H9 (cell line): ENCODE data around the gene ODF4. TPM values are rescaled to one million over a fixed set of nuclear protein-coding genes. Genes with fewer than 3 reads are reported as not detected.

Experiments used
- DNase-seq: peaks from one replicate; pipeline ENCODE4 v3.0.0-alpha.2; 2017
- H2AFZ ChIP-seq: one replicate; pipeline ENCODE4 v1.6.1; 2013; ENCODE audit warnings: mild to moderate bottlenecking, low read length, control low read depth, moderate library complexity
- H2AK5ac ChIP-seq: 2 replicates; pipeline ENCODE4 v1.6.1; 2013; ENCODE audit warnings: low read length, control low read depth, mixed read lengths; ENCODE audit not compliant: insufficient read length
- H2BK120ac ChIP-seq: one replicate; pipeline ENCODE4 v1.6.1; 2013; ENCODE audit warnings: low read depth, mild to moderate bottlenecking, low read length, control low read depth, inconsistent platforms; ENCODE audit not compliant: poor library complexity, severe bottlenecking
- H2BK12ac ChIP-seq: 2 replicates; pipeline ENCODE4 v1.6.1; 2013; ENCODE audit warnings: low read length, control low read depth, mixed read lengths, low read depth; ENCODE audit not compliant: insufficient read length
- H2BK15ac ChIP-seq: 2 replicates; pipeline ENCODE4 v1.6.1; 2013; ENCODE audit warnings: low read depth, low read length, control low read depth
- H2BK20ac ChIP-seq: one replicate; pipeline ENCODE4 v1.6.1; 2013; ENCODE audit warnings: low read depth, mild to moderate bottlenecking, low read length, control low read depth, inconsistent platforms; ENCODE audit not compliant: poor library complexity, severe bottlenecking
- H2BK5ac ChIP-seq: 2 replicates; pipeline ENCODE4 v1.6.1; 2013; ENCODE audit warnings: low read length, control low read depth, mixed read lengths; ENCODE audit not compliant: insufficient read length
- H3K14ac ChIP-seq: 2 replicates; pipeline ENCODE4 v1.6.1; 2013; ENCODE audit warnings: low read length, control low read depth; ENCODE audit not compliant: insufficient read depth
- H3K18ac ChIP-seq: 2 replicates; pipeline ENCODE4 v1.6.1; 2013; ENCODE audit warnings: low read depth, mild to moderate bottlenecking, mixed read lengths, low read length, control low read depth; ENCODE audit not compliant: insufficient read length
- H3K23ac ChIP-seq: 2 replicates; pipeline ENCODE4 v1.6.1; 2013; ENCODE audit warnings: low read length, control low read depth, mixed read lengths, low read depth; ENCODE audit not compliant: insufficient read length
- H3K23me2 ChIP-seq: 2 replicates; pipeline ENCODE4 v1.6.1; 2013; ENCODE audit warnings: low read depth, mild to moderate bottlenecking, mixed read lengths, low read length, control low read depth; ENCODE audit not compliant: insufficient read length, poor library complexity, severe bottlenecking
- H3K27ac ChIP-seq: 2 replicates; pipeline ENCODE4 v1.5.1; 2013; ENCODE audit warnings: low read length, control low read depth, mixed read lengths, low read depth; ENCODE audit not compliant: insufficient read length
- H3K27me3 ChIP-seq: 2 replicates; pipeline ENCODE4 v1.6.1; 2013; ENCODE audit warnings: low read length, control low read depth, inconsistent platforms; ENCODE audit not compliant: insufficient read depth
- H3K4ac ChIP-seq: 2 replicates; pipeline ENCODE4 v1.6.1; 2013; ENCODE audit warnings: low read depth, mild to moderate bottlenecking, control low read depth, inconsistent platforms, low read length, moderate library complexity
- H3K4me1 ChIP-seq: 2 replicates; pipeline ENCODE4 v1.6.1; 2013; ENCODE audit warnings: low read length, control low read depth, inconsistent platforms; ENCODE audit not compliant: insufficient read depth
- H3K4me2 ChIP-seq: 2 replicates; pipeline ENCODE4 v1.6.1; 2013; ENCODE audit warnings: low read length, control low read depth, mixed read lengths; ENCODE audit not compliant: insufficient read length, insufficient read depth
- H3K56ac ChIP-seq: 2 replicates; pipeline ENCODE4 v1.6.1; 2013; ENCODE audit warnings: low read depth, mild to moderate bottlenecking, mixed read lengths, low read length, control low read depth; ENCODE audit not compliant: insufficient read length
- H3K79me1 ChIP-seq: 2 replicates; pipeline ENCODE4 v1.6.1; 2013; ENCODE audit warnings: low read depth, mild to moderate bottlenecking, moderate library complexity, low read length, control low read depth, inconsistent platforms; ENCODE audit not compliant: insufficient read depth, poor library complexity, severe bottlenecking
- H3K79me2 ChIP-seq: 2 replicates; pipeline ENCODE4 v1.6.1; 2013; ENCODE audit warnings: low read length, control low read depth, inconsistent platforms; ENCODE audit not compliant: insufficient read depth
- H3K9ac ChIP-seq: 2 replicates; pipeline ENCODE4 v1.6.1; 2013; ENCODE audit warnings: low read length, control low read depth, mixed read lengths; ENCODE audit not compliant: insufficient read length; ENCODE audit errors: extremely low read depth
- H3K9me3 ChIP-seq: one replicate; pipeline ENCODE4 v1.6.1; 2013; ENCODE audit warnings: low read depth, low read length, inconsistent platforms; ENCODE audit not compliant: control insufficient read depth
- H3T11ph ChIP-seq: one replicate; pipeline ENCODE4 v1.6.1; 2013; ENCODE audit warnings: mild to moderate bottlenecking, low read length, control low read depth, inconsistent platforms
- H4K20me1 ChIP-seq: one replicate; pipeline ENCODE4 v1.6.1; 2013; ENCODE audit not compliant: control insufficient read depth, insufficient read length, insufficient read depth
- H4K5ac ChIP-seq: 2 replicates; pipeline ENCODE4 v1.6.1; 2013; ENCODE audit warnings: low read depth, mild to moderate bottlenecking, mixed read lengths, low read length, control low read depth; ENCODE audit not compliant: insufficient read length
- H4K8ac ChIP-seq: replicated peaks from 2 replicates; pipeline ENCODE4 v1.6.1; 2013; ENCODE audit warnings: low read length, control low read depth, mixed read lengths, low read depth; ENCODE audit not compliant: insufficient read length
- H4K91ac ChIP-seq: 2 replicates; pipeline ENCODE4 v1.6.1; 2013; ENCODE audit warnings: low read depth, mild to moderate bottlenecking, moderate library complexity, mixed read lengths, low read length, control low read depth; ENCODE audit not compliant: insufficient read length
- H3K27ac Mint-ChIP-seq, 3 experiments: 2 replicates in 2 of 3; 3 replicates in 1 of 3; pipeline ENCODE4 v1.8.0; 2020 to 2021; ENCODE audit warnings: mixed read lengths in 3 of 3, mild to moderate bottlenecking in 1 of 3, moderate library complexity in 1 of 3
- H3K27me3 Mint-ChIP-seq: 2 replicates; pipeline ENCODE4 v1.8.0; 2021; ENCODE audit warnings: low read depth, mild to moderate bottlenecking, moderate library complexity, mixed read lengths
- H3K36me3 Mint-ChIP-seq, 3 experiments: 2 replicates in 2 of 3; 3 replicates in 1 of 3; pipeline ENCODE4 v1.8.0; 2020 to 2021; ENCODE audit warnings: low read depth in 3 of 3, mixed read lengths in 3 of 3; ENCODE audit not compliant: insufficient read depth in 1 of 3
- H3K4me1 Mint-ChIP-seq, 2 experiments: 2 replicates each; pipeline ENCODE4 v1.8.0; 2020; ENCODE audit warnings: mixed read lengths in 2 of 2
- H3K4me3 Mint-ChIP-seq, 2 experiments: 2 replicates in 1 of 2; 3 replicates in 1 of 2; pipeline ENCODE4 v1.8.0; 2020 to 2021; ENCODE audit warnings: mild to moderate bottlenecking in 2 of 2, mixed read lengths in 2 of 2, moderate library complexity in 1 of 2
- H3K9me3 Mint-ChIP-seq, 2 experiments: 2 replicates in 1 of 2; 3 replicates in 1 of 2; pipeline ENCODE4 v1.8.0; 2020; ENCODE audit warnings: mild to moderate bottlenecking in 2 of 2, mixed read lengths in 2 of 2, moderate library complexity in 1 of 2
- CTCF ChIP-seq: fragments of 200-600 bp; sonication (generic); conservative IDR thresholded peaks from 3 replicates; pipeline ENCODE4 v1.8.0; 2021; ENCODE audit warnings: antibody characterized with exemption, mild to moderate bottlenecking
- WGBS: extraction: QIAGEN DNeasy Blood & Tissue Kit; methylation state at CpG from one replicate; pipeline ENCODE4 v1.1.7; 2013; ENCODE audit warnings: missing lambda C conversion rate, low lambda C conversion rate, mixed read lengths; ENCODE audit not compliant: insufficient read length; ENCODE audit errors: extremely low coverage; 5-methylcytosine and 5-hydroxymethylcytosine counted together
- total RNA-seq: library from RNA; stranded (reverse); gene quantifications from 2 replicates; pipeline ENCODE4 v1.2.1, GENCODE V29; 2021

ODF4 gene
- total RNA-seq, 1 experiment from 2014 or later, result not detected

GRCh38 chr17:8322061-8322460 lies 17.6 kb upstream of the ODF4 start:
- H3K27ac ChIP-seq, result no peak overlapping the region
- H3K4me3 Mint-ChIP-seq, result no peak overlapping the region
- no peak overlapping the region for H3K18ac ChIP-seq
- no peaks in the 10 kb centered on the region; a peak in 1 of 7 replicates for H3K36me3 Mint-ChIP-seq
- H2AFZ ChIP-seq, result no peak overlapping the region
- no peak overlapping the region for H3K9ac ChIP-seq
- H3K79me2 ChIP-seq, result no peaks in the 10 kb centered on the region
- no peak overlapping the region for H2BK12ac ChIP-seq
- peaks cover 39% of the 10 kb centered on the region for H3K27me3 Mint-ChIP-seq
- H4K20me1 ChIP-seq, result no peaks in the 10 kb centered on the region
- no peak overlapping the region for H3K4ac ChIP-seq
- no peak overlapping the region for H2BK15ac ChIP-seq
- no CpG with 5 or more reads among the region's 8 CpGs for WGBS
- no peak overlapping the region for H3K4me2 ChIP-seq
- no peak overlapping the region for H2BK120ac ChIP-seq
- H3K9me3 Mint-ChIP-seq, result 0 out of 5 replicates have a peak, but pooled peaks cover 0 to 2% of the 10 kb centered on the region in 2 experiments
- peaks cover 9% of the 10 kb centered on the region for H3K23me2 ChIP-seq
- no peak overlapping the region for H3T11ph ChIP-seq
- no peaks in the 10 kb centered on the region for H3K79me1 ChIP-seq
- H3K23ac ChIP-seq, result no peak overlapping the region
- no peak overlapping the region for H4K91ac ChIP-seq
- no peak overlapping the region for H2BK5ac ChIP-seq
- no peak overlapping the region for H2AK5ac ChIP-seq
- no peak overlapping the region for H3K56ac ChIP-seq
- H3K27ac Mint-ChIP-seq, result no peak overlapping the region; a peak in 1 of 7 replicates
- H3K9me3 ChIP-seq, result no peaks in the 10 kb centered on the region
- no peaks in the 10 kb centered on the region; the same call in 1 of the 2 replicates for H3K27me3 ChIP-seq
- no peak for TF ChIP-seq CTCF
- H3K4me1 Mint-ChIP-seq, result peaks cover 17 to 21% of the 10 kb centered on the region in 2 experiments
- H3K14ac ChIP-seq, result no peak overlapping the region
- H4K8ac ChIP-seq, result no peak overlapping the region
- no peak overlapping the region for H2BK20ac ChIP-seq
- no peak for DNase-seq
- no peaks in the 10 kb centered on the region; the same call in 1 of the 2 replicates for H3K4me1 ChIP-seq
- no peak overlapping the region for H4K5ac ChIP-seq
